HG03108 (cell line): ENCODE results near the gene CLCA4.
"Not testable (repeated sequence)": the region's sequence is repeated elsewhere in the genome, so short reads cannot be mapped to it uniquely, and the experiment has no call there.

ENCODE experiments used
- ATAC-seq: cut with Tn5 transposase; IDR thresholded peaks from one replicate; pipeline ENCODE4 v1.9.1; 2021; ENCODE audit warnings: moderate library complexity; ENCODE audit not compliant: unreplicated experiment

Gene CLCA4

GRCh38 chr1:86546787-86547221 lies at the start of gene CLCA4:
TSS of gene CLCA4 (plus strand) at chr1:86547078. CDS start at chr1:86547120, 42 bp downstream.
- no peak for ATAC-seq

GRCh38 chr1:86498281-86498680 lies 48.6 kb upstream of the CLCA4 start:
- no peak for ATAC-seq

DNA sequence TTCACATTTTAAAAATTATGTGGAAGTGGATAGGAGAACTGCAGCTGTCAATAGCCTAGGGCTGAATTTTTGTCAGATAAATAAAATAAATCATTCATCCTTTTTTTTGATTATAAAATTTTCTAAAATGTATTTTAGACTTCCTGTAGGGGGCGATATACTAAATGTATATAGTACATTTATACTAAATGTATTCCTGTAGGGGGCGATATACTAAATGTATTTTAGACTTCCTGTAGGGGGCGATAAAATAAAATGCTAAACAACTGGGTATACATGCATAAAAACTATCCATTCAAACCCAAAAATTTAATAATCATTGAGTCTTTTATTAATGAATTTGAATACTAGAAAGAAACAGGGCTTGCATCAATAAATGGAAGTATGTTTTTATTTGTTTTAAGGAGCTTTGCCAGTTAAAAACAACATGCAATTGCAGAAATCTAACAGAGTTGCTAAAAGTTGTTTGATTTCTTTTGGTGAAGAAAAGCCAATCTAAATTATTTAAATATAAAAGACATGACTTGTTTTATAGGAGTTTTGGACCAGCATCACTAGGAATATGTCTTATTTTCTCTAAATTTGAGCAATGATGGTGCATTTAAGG lies 46.8 kb upstream of the CLCA4 start:
- no peak for ATAC-seq

DNA sequence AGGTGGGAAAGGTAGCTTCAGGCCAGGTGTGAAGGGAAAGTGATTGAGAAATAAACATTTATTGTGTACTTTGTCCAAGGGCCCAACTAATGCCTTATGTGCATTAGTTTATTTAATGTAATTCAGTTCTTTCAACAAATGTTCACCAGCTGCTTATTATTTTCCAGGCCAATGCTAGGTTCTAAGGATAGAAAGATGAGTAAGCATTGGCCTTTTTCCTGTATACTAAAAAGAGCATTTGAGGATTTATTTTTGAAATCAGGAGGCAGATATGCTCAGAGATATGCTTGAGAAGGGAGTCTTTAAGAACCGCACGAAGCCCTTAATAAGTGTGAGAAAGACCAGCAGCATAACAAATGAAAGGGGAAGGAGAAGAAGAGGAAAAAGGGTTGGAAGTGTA lies 46.2 kb upstream of the CLCA4 start:
- ATAC-seq = no peak

DNA sequence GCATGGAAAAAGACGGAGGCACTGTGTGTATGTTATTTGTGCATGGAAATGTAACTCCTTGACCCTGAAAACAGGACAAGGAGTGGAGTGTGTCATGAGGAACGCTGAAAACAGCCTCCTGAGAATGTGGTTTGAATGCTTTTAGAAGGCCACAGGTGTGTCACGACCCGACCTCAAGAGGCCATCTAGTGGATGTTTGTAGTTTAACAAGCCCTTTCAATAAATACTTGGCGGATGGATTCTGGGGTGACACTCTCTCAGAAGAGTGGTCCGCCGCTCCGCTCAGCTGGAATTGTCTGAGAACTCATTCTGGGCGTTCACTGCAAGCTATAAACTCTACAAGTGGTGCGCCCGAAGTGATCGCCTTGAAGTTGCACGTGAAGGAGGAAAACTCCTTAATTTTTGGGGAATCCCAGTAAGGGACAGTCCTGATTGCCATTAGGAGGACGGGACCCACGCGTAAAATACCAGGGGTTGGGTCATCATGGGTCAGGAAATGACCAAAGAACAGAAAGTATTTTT lies 44.7 kb upstream of the CLCA4 start:
- ATAC-seq = not testable (repeated sequence)

GRCh38 chr1:86502721-86503405 lies 44.0 kb upstream of the CLCA4 start:
- no peak for ATAC-seq

- ATAC-seq = no peak
Measured at GRCh38 chr1:86503406-86504136, 43.3 kb upstream of the CLCA4 start.

GRCh38 chr1:86504137-86504479 lies 42.8 kb upstream of the CLCA4 start:
- no peak for ATAC-seq

DNA sequence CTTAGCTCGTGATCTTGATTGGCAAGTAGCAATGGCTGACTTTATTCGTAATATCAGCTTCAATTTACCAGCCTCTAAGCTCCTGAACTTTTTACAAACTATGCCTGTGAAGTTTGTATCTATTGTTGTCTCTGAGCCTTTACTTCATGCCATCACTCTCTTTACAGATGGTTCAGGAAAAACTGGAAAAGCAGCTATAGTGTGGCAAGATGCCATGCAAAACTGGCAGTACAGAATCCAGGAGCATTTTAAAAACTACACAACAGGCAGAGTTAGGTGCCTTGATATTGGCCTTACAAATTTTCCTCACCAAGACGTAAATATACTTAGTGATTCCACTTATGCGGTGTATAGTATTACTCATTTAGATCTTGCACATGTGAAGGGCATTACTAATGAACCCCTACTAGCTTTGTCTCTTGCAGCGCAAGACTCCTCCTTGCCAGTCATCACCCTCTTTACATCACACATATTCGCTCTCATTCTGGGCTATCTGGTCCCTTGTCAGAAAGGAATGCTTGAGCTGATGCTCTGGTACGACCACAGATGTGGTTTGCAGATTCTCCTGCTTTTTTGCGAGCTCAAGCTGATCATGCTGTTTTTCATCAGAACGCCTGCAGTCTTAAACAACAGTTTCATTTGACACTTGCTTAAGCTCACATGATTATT lies 41.8 kb upstream of the CLCA4 start:
- no peak for ATAC-seq

DNA sequence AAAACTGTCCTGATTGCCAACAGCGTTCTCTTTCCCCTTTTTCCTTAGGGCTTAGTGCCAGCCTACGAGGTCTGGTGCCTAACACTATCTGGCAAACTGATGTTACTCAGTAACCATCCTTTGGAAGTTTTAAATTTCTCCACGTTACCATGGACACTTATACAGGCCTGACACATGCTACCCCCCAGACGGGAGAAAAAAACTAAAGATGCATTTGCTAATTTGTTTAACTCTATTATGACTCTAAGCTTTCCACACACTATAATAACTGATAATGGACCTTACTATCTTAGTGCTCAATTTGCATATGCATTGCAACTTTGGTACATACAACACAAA lies 41.3 kb upstream of the CLCA4 start:
- no peak for ATAC-seq

GRCh38 chr1:86507935-86508582 lies 38.8 kb upstream of the CLCA4 start:
- ATAC-seq = no peak

DNA sequence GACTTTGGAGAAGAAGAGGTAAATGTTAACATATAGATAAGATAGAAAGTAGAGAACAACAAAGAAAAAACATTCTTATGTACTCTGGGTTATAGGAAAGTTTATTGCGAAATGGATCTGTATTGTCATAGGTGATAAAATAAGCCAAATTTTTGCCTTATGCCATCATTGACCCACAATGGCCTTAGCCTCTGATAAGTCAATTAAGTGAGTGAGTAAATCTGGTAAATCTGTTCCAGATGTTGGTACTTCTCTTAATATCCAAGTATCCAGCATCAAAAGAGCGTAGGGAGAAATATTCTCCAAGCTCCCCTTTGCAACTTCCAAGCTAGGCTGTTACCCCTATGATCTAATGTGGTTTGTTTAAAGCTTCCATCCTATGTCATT lies 38.3 kb upstream of the CLCA4 start:
- ATAC-seq = no peak

GRCh38 chr1:86515597-86515996 lies 31.3 kb upstream of the CLCA4 start:
- no peak for ATAC-seq

DNA sequence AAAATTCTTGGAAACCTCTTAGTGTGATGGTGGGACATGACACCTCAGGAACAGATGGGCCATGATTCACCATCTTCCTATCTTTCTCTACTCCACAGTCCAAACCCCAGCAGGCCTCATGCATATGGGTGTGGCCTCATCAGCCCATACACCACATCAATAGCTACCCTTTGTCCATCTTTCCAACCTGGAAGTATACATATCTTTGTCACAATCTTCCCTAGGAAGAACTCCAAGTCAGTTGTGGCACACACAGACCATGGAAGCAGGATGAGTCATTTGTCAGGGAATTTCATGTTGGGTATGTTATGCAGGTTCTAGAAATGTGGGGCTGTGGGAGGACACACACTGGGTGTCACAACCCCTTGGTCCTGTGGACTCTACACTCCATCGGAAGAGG lies 30.5 kb upstream of the CLCA4 start:
- no peak for ATAC-seq

- no peak for ATAC-seq
Measured at GRCh38 chr1:86517336-86517735, 29.5 kb upstream of the CLCA4 start.

- ATAC-seq = no peak
Measured at GRCh38 chr1:86520789-86521521, 25.9 kb upstream of the CLCA4 start.

DNA sequence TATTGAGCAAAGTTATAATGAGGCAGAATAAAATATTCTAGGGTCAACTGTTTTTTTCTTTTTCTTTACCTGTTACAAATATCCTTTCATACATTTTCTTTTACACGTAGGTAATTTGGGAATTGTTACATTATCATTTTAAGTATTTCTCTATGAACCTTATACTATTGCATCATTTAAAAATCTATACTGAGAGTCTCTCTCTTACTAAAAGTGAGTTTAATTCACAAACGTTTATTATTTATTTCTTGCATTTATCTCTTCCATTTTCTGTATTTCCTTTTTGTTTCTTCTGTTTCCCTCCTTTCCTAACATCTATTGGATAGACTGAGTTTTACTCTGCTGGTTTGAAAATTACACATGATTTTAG lies 25.4 kb upstream of the CLCA4 start:
- no peak for ATAC-seq

- ATAC-seq = no peak
Measured at GRCh38 chr1:86522240-86522639, 24.6 kb upstream of the CLCA4 start.

GRCh38 chr1:86523670-86524354 lies 23.1 kb upstream of the CLCA4 start:
- ATAC-seq = no peak

- ATAC-seq = no peak
Measured at GRCh38 chr1:86527306-86527705, 19.6 kb upstream of the CLCA4 start.
